GM21447 (cell line): ENCODE measurements around the gene RCL1.
"Not testable (repeated sequence)": the region's sequence is repeated elsewhere in the genome, so short reads cannot be mapped to it uniquely, and the experiment has no call there.

Source experiments
- ATAC-seq: cut with Tn5 transposase; IDR thresholded peaks from one replicate; pipeline ENCODE4 v1.9.1; 2021; ENCODE audit not compliant: unreplicated experiment

The RCL1 gene

GRCh38 chr9:4792572-4793458, at the start of gene RCL1:
Gene RCL1, plus strand, starts transcription at chr9:4792944. Its CDS starts 148 bp downstream, at chr9:4793092.
- ATAC-seq, result peak; percentile 92

GRCh38 chr9:4743131-4743875, 49.4 kb upstream of the RCL1 start:
- no peak for ATAC-seq

GRCh38 chr9:4746278-4747030, 46.3 kb upstream of the RCL1 start:
- ATAC-seq, result no peak

- ATAC-seq, result no peak
These were observed 44.1 kb upstream of the RCL1 start for GRCh38 chr9:4748612-4749011.

GRCh38 chr9:4750023-4750673, 42.6 kb upstream of the RCL1 start:
- ATAC-seq, result no peak

- ATAC-seq, result not testable (repeated sequence)
These were observed 38.2 kb upstream of the RCL1 start for GRCh38 chr9:4754530-4754929.

GRCh38 chr9:4755026-4755609, 37.6 kb upstream of the RCL1 start:
- ATAC-seq, result no peak

- ATAC-seq, result no peak
These were observed 36.3 kb upstream of the RCL1 start for GRCh38 chr9:4756420-4756819.

GRCh38 chr9:4760122-4760521, 32.6 kb upstream of the RCL1 start:
- no peak for ATAC-seq

GRCh38 chr9:4762108-4762885, 30.4 kb upstream of the RCL1 start:
- ATAC-seq, result peak; percentile 90

- ATAC-seq, result peak; percentile 16
These were observed 29.7 kb upstream of the RCL1 start for GRCh38 chr9:4762886-4763541.

- ATAC-seq, result no peak
These were observed 28.7 kb upstream of the RCL1 start for GRCh38 chr9:4764033-4764432.

- ATAC-seq, result no peak
These were observed 24.1 kb upstream of the RCL1 start for GRCh38 chr9:4768681-4769080.

- no peak for ATAC-seq
These were observed 23.2 kb upstream of the RCL1 start for GRCh38 chr9:4769321-4770080.

- ATAC-seq, result no peak
These were observed 21.0 kb upstream of the RCL1 start for GRCh38 chr9:4771788-4772187.

GRCh38 chr9:4774209-4774608, 18.5 kb upstream of the RCL1 start:
- no peak for ATAC-seq

GRCh38 chr9:4774958-4775357, 17.8 kb upstream of the RCL1 start:
- ATAC-seq, result not testable (repeated sequence)

- no peak for ATAC-seq
These were observed 12.1 kb upstream of the RCL1 start for GRCh38 chr9:4780651-4781050.
